HepG2 (cell line): ENCODE measurements around the gene PTCRA. TPM values are rescaled to one million over a fixed set of nuclear protein-coding genes. Genes with fewer than 3 reads are reported as not detected.

ENCODE experiments used
- CSRNP1 ChIP-seq: sonication (generic); formaldehyde crosslinking; IDR thresholded peaks from 2 replicates; pipeline ENCODE4 v1.8.1; 2023; ENCODE audit warnings: mild to moderate bottlenecking, missing genetic modification reagents
- HDAC2 ChIP-seq: sonication (generic); formaldehyde crosslinking; IDR thresholded peaks from 2 replicates; pipeline ENCODE4 v1.4.0; 2020; ENCODE audit warnings: missing genetic modification reagents
- HMG20A ChIP-seq: IDR thresholded peaks from 2 replicates; pipeline ENCODE4 v1.6.1; 2016; ENCODE audit warnings: borderline replicate concordance
- IKZF4 ChIP-seq: sonication (generic); formaldehyde crosslinking; IDR thresholded peaks from 2 replicates; pipeline ENCODE4 v1.5.1; 2020; ENCODE audit warnings: borderline replicate concordance, mild to moderate bottlenecking, low read depth, missing genetic modification reagents; ENCODE audit errors: not compliant biosample characterization
- MTF2 ChIP-seq: sonication (generic); formaldehyde crosslinking; IDR thresholded peaks from 2 replicates; pipeline ENCODE4 v1.5.0; 2020; ENCODE audit warnings: missing genetic modification reagents, borderline replicate concordance
- NFAT5 ChIP-seq: sonication (generic); formaldehyde crosslinking; IDR thresholded peaks from 2 replicates; pipeline ENCODE4 v1.4.0; 2020; ENCODE audit warnings: missing genetic modification reagents
- NONO ChIP-seq, 2 experiments: fragments of 450-650 bp in 1 of 2; sonication (generic) in 1 of 2; formaldehyde crosslinking in 1 of 2; IDR thresholded peaks in 1 of 2; conservative IDR thresholded peaks in 1 of 2; 2 replicates each; pipeline versions ENCODE4 v1.6.1 to v1.8.0; 2017 to 2022; ENCODE audit warnings: mild to moderate bottlenecking in 1 of 2, missing genetic modification reagents in 1 of 2, moderate library complexity in 1 of 2
- SNAPC4 ChIP-seq: sonication (generic); formaldehyde crosslinking; IDR thresholded peaks from 2 replicates; pipeline ENCODE4 v1.4.0; 2020; ENCODE audit warnings: mild to moderate bottlenecking, missing genetic modification reagents
- STAT6 ChIP-seq: sonication (generic); formaldehyde crosslinking; IDR thresholded peaks from 2 replicates; pipeline ENCODE4 v1.4.0; 2020; ENCODE audit warnings: missing genetic modification reagents, mild to moderate bottlenecking, borderline replicate concordance
- ZNF256 ChIP-seq: sonication (generic); formaldehyde crosslinking; conservative IDR thresholded peaks from 2 replicates; pipeline ENCODE4 v1.4.0; 2020; ENCODE audit warnings: missing genetic modification reagents
- ZNF292 ChIP-seq: sonication (generic); formaldehyde crosslinking; IDR thresholded peaks from 2 replicates; pipeline ENCODE4 v1.8.1; 2022; ENCODE audit warnings: mild to moderate bottlenecking, low read depth, missing genetic modification reagents, borderline replicate concordance
- ZNF644 ChIP-seq: IDR thresholded peaks from 2 replicates; pipeline ENCODE4 v1.6.1; 2016; ENCODE audit warnings: low read depth
- ZNF784 ChIP-seq: sonication (generic); formaldehyde crosslinking; IDR thresholded peaks from 2 replicates; pipeline ENCODE4 v1.5.1; 2020; ENCODE audit warnings: missing genetic modification reagents, mild to moderate bottlenecking, borderline replicate concordance
- polyA plus RNA-seq, 8 experiments: library from polyadenylated mRNA; depleted of rRNA in 3 of 8; stranded (reverse) in 7 of 8; unstranded in 1 of 8; fragments of >200 nt; fragmentation: Illumina TruSeq in 4 of 8; extraction: Trizol in 4 of 8; gene quantifications; 2 replicates each; pipeline versions ENCODE4 v1.2.1 to v1.2.3, GENCODE V29; 2011 to 2016; ENCODE audit warnings: low read depth in 4 of 8, missing spikeins in 1 of 8, mixed read lengths in 1 of 8; ENCODE audit not compliant: insufficient read depth in 1 of 8
- total RNA-seq, 5 experiments: library from RNA; depleted of rRNA; stranded (reverse); fragments of >200 nt; fragmentation: Illumina TruSeq; extraction: Trizol; gene quantifications; 2 replicates each; pipeline ENCODE4 v1.2.3, GENCODE V29; 2016; ENCODE audit warnings: low read depth in 1 of 5

The PTCRA gene
- total and polyA plus RNA-seq, 2 of the 13 experiments (the other 11 are each of a cell fraction or from before 2014, with no cell fraction given): not detected

GRCh38 chr6:42969934-42970333 is 54.1 kb downstream of the PTCRA start (continued):
- no peak for TF ChIP-seq NFAT5
- TF ChIP-seq IKZF4: no peak
- peak; percentile 58; the same call in 1 of the 2 replicates for TF ChIP-seq ZNF644
- TF ChIP-seq ZNF784: no peak
- peak; percentile 56; the same call in 1 of the 2 replicates for TF ChIP-seq HDAC2 (CRISPR knock-in tag)
- no peak; the same call in 1 of the 2 replicates for TF ChIP-seq HMG20A
- no peak for TF ChIP-seq SNAPC4 (CRISPR knock-in tag)
- TF ChIP-seq ZNF256: no peak
- TF ChIP-seq CSRNP1: 0 out of 2 replicates have a peak, but pooled peaks have one; percentile 40
- TF ChIP-seq ZNF292 (CRISPR knock-in tag): no peak; the same call in 1 of the 2 replicates
- TF ChIP-seq STAT6 (CRISPR knock-in tag): no peak
- TF ChIP-seq MTF2 (CRISPR knock-in tag): no peak
- no peak for TF ChIP-seq NONO (IDR thresholded peaks at IDR 0.05)
- no peak for TF ChIP-seq NONO (CRISPR knock-in tag; conservative IDR thresholded peaks at IDR 0.05)
